NCI-H2107 treated with DMSO at 0.1 percent for 48 hours (cell line): ENCODE results near the gene HOXC6.

ENCODE experiments used
- DNase-seq: peaks from one replicate; lab custom pipeline; 2025; ENCODE audit not compliant: unreplicated experiment; lab: John Stamatoyannopoulos, UW

HOXC6 gene

DNA sequence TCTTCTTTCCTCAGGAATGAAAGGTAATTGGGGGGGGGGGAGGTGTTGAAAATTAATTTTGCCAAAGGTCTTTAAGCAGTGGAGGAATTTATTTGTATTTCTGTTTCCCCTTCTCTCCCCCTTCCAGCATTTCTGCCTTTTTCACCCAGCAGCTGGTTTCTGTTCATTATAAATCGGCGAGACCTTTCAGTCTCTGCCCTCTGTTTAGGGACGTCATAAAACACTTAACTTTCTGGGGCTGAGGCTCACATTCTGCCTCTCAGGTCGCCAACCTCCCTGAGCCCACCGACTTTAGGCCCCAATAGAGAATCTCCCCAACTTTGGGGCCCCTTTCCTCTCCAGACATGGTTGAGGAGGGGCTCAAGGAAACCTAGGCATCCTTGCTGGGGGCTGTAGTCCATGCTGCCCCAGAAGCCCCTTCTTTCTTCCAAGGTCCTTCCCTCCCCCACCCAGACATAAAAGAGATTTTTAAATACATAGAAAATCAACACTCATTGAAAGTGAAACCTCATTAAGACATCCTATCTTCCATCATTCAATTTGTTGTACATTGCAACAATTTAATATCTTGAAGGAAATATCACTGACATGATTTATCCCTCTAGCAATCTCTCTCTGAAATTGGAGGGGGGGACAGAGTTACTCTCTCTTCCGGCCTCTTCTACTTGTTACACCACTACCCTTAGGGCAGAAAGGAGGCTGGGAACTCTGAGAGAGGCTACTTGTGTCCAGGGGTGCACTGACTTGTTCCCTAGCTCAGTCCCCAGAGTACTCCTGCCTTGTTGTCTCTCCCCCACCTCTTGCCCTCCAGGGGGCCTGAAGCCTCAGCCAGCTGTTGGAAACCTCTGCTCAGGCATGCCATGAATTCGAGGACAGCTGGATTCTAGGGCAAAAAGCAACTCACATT lies 2.5 kb upstream of the HOXC6 start:
- DNase-seq: no peak

GRCh38 chr12:54026640-54027441 lies 1.4 kb upstream of the HOXC6 start:
- no peak for DNase-seq

DNA sequence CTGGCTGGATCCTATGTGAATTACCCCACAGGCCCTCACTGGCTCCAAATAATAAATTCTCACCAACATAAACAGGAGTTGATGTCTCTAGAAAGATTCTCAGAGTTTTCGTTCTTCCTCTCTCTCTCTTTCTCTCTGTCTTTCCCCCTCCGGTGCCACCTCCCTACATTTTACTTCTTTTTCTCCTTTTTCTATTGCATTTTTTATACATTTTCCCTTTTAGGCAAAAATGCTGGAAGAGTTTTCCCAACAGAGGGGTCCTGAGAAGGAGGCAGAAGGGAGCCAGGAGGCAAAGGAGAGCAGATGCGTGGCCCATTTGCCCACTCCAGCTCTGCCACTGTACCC lies 826 bp upstream of the HOXC6 start:
- no peak for DNase-seq

- no peak for DNase-seq
Measured at GRCh38 chr12:54029529-54030441, 1.5 kb downstream of the HOXC6 start.

DNA sequence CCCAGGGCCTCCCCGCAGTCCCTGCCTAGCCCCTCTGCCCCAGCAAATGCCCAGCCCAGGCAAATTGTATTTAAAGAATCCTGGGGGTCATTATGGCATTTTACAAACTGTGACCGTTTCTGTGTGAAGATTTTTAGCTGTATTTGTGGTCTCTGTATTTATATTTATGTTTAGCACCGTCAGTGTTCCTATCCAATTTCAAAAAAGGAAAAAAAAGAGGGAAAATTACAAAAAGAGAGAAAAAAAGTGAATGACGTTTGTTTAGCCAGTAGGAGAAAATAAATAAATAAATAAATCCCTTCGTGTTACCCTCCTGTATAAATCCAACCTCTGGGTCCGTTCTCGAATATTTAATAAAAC lies 2.2 kb downstream of the HOXC6 start:
- DNase-seq: no peak

- DNase-seq: no peak
Measured at GRCh38 chr12:54030889-54031471, 2.7 kb downstream of the HOXC6 start.

GRCh38 chr12:54031480-54031879 lies 3.2 kb downstream of the HOXC6 start:
- no peak for DNase-seq

DNA sequence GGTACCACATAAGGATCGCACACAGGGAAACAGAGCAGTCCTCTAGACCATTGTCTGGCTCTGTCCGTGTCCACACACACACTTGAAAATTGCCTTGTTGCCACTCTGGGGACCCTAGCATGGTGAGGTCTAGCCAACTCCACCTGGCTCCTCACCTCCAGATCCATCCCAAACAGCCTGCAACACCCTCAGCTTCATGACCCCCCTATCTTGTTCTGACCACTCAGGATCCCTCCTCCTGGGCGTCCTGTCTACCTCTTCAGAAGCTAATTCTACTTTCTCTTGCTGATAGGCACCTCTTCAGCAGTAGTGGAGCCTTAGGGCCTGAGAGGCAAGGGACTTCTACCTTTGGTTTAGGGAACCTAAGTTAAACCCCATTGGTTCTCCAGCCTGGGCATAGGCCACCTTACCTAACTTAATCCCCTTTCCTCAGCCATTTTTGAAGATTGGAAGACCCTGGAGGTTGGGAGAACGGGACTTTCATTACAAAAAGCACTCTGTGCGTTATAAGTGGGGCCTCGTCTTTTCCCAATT lies 3.9 kb downstream of the HOXC6 start:
- DNase-seq: no peak

GRCh38 chr12:54032627-54033100 lies 4.4 kb downstream of the HOXC6 start, which contains the start of gene HOXC5:
HOXC5 (plus strand) TSS chr12:54033050; CDS start chr12:54033123, 73 bp downstream.
- DNase-seq: peak; percentile 49

- DNase-seq: no peak
Measured at GRCh38 chr12:54033106-54033979, 5.1 kb downstream of the HOXC6 start.

DNA sequence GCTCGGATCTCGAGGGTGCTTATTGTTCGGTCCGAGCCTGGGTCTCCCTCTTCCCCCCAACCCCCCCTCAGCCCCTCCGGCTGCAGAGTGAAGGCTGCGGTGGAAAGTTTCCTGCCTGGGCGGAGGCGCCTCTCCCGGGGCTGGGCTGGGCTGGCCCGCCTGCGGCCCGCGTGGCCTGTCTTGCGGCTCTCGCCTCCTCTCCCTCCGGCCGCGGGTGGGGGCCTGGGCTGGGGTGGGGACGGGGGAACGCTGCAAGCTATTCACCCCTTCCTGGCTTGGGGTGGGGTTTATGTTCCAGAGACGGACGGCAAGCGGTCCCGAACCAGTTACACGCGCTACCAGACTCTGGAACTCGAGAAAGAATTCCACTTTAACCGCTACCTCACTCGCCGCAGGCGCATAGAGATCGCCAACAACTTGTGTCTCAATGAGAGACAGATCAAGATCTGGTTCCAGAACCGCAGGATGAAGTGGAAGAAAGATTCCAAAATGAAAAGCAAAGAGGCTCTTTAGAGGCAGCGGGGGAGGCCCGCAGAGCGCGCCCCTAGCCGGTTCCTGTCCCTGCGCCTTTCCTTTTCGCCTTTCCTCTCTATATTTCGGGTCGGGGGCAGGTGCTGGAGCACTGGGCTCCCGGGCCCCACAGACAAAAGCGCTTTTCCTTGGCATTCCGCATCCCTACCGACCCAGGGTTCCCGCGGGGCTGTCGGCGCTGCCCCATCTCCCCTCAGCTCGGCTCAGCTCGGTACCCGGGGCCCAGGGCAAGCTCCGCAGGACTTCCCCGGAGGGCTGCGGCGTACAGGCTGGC lies 5.9 kb downstream of the HOXC6 start:
- DNase-seq: no peak

DNA sequence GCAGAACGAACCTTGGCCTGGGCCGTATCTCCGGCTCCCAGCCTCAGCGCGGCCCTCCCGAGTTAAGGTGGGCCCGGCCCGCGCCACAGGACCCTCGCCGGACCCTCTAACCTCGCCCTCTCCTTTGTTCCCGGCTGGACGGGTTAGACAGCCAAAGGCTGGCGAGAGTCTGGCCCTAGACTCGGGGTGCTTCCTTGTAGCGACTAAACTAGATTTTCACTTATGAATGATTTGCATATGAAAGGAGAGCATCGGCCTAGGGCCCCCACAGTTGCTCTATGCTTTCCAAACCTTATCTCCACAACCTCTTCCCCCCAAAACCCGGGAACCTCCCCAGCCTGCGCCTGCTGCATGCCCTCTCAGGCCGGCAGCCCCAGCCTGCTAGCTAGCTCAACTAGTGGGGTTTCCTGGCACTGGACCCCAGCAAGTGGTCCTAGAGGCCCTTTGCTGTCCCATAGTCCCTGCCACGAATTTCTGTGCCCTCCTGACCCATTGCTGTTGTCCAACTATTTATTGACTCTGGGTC lies 6.6 kb downstream of the HOXC6 start:
- no peak for DNase-seq

DNA sequence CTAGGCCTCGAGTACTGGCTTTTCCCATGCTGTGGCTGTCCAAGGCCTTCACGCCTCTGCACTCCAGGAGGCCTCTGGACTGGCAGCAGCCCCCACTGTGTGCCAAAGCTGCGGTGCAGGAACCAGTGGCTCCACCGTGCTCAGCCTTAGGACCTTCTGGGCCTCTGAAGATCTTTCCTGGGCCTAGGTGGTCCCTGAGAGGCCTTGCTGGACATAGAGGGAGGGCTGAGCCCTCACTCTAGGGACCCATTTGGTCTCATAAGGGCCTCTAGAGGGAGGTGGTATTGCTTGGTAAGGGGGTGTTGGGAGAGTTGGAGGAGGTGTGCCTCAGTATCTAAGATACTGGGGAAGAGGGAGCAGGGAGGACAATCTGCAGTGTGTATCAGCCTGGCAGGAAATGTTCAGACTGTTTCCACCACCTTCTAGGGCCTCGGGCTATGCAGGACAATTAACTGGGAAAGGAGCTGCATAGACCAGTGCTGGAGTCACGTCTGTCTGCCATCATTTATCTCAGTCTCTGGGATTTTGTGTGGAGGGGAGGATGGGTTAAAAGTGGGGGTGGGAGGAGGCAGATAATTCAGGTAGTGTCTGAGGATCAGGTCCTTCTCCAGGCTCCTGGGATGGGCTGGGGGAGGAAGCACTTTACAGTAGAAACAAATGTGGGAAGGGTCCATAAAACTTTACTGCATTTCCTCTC lies 7.5 kb downstream of the HOXC6 start:
- DNase-seq: no peak

DNA sequence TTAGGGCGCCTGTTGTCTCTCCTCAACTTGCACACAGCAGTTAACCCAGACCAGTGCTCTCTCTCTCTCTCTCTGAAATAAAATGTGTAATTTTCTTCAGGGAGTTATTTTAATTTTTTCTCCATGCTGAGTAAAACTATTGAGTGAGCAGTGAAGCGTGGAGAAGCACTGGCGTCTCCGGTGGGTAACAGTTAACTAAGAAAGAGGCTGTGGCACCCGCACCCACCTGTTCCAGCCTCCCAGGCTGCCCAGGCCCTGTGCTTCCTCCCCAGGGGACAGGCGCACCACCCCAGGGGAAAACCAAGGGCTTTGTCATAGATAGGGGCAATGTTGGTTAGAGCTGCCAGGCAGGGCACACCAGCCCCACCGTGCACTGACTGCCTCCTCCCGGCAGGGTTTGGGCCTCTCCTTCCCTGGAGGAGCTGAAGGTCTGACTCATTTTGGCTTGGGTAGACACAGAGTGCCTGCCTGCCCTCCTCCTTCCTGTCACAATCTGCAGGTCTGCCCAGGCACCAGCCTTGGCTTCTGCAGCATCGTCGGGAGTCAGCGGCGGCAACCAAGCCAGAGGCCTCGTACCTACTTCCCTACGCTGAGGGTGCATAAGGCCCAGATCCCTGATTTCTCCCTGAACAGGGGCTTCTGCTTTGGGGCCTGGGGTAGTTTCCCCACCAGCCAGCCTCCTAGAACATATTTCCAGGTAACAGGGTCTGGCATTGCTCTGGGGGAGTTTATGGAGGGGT lies 8.6 kb downstream of the HOXC6 start:
- peak; percentile 79 for DNase-seq

DNA sequence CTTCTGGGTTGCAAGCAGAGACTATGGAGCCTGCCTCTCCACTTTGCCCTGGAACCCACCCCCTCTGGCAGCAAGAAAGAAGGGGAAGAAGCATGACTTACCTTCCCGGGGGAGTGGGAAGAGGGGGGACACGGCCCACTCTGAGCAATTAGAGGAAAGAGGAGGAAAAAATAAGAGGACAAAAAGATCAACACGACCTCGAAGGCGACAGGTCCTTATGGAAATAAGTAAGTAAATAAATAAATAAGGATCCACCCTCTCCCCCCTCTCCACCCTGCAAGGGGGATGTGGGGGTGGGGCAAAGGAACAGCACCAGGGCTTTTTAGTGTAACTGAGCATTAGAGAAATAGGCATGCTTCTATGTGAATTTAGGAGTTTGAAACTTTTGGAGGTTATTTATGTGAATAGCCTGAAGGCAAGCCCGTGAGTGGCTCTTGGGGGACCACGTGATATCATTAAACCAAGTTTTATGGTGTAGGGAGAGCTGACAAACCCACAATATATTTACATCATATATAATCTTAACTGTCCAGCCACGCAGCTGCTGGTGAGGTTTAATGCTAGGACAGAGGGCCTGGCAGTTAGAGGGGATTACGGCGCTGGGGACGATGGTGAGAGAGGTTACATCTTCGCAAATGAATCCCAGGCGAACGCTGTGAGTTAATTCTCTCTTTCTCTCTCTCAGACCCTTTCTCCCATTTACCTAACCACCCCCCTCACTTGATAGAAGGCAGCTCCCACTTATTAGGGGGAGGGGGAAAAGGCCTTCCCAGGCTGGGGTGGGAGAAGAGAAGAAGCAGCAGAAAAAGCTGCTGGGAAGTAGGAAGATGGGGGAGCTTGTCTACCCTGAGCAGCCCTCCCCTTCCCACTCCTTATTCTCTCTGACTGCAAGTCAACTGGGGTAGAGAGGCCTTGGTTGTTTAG lies 9.4 kb downstream of the HOXC6 start:
- DNase-seq: no peak

GRCh38 chr12:54038284-54038870 lies 10.1 kb downstream of the HOXC6 start:
- peak; percentile 35 for DNase-seq
